Liver (tissue), 9 donors: Measurements from ENCODE around the gene OOSP1. TPM values are rescaled to one million over a fixed set of nuclear protein-coding genes. Genes with fewer than 3 reads are reported as not detected.

Source experiments
- DNase-seq: peaks from one replicate; pipeline ENCODE4 v3.0.0-alpha.2; 2017; ENCODE audit warnings: low spot score
- H3K27ac ChIP-seq, 2 donors: one replicate each; pipeline ENCODE4 v1.7.0; 2013; ENCODE audit warnings: inconsistent platforms in 2 of 2, low read length in 2 of 2, control low read depth in 1 of 2, low read depth in 1 of 2, mild to moderate bottlenecking in 1 of 2
- H3K27me3 ChIP-seq, 4 donors: one replicate each; pipeline versions ENCODE4 v1.6.1 to v1.7.0; 2013; ENCODE audit warnings: low read length in 3 of 4, inconsistent platforms in 1 of 4, mild to moderate bottlenecking in 1 of 4, moderate library complexity in 1 of 4; ENCODE audit not compliant: control insufficient read depth in 4 of 4, insufficient read depth in 4 of 4
- H3K36me3 ChIP-seq, 4 donors: one replicate each; pipeline versions ENCODE4 v1.6.1 to v1.7.0; 2013; ENCODE audit warnings: low read length in 3 of 4, mild to moderate bottlenecking in 3 of 4, low read depth in 1 of 4, moderate library complexity in 1 of 4; ENCODE audit not compliant: control insufficient read depth in 4 of 4, insufficient read depth in 3 of 4
- H3K4me1 ChIP-seq, 4 donors: one replicate each; pipeline versions ENCODE4 v1.6.1 to v1.7.0; 2013; ENCODE audit warnings: low read length in 3 of 4, mild to moderate bottlenecking in 3 of 4, moderate library complexity in 1 of 4; ENCODE audit not compliant: control insufficient read depth in 4 of 4, insufficient read depth in 4 of 4
- H3K4me3 ChIP-seq, 3 donors: one replicate each; pipeline versions ENCODE4 v1.6.1 to v1.7.0; 2013; ENCODE audit warnings: low read length in 3 of 3, control low read depth in 1 of 3, low read depth in 1 of 3, mild to moderate bottlenecking in 1 of 3
- H3K9ac ChIP-seq, 2 donors: one replicate each; pipeline ENCODE4 v1.7.0; 2013; ENCODE audit warnings: low read length in 2 of 2, mild to moderate bottlenecking in 2 of 2, moderate library complexity in 2 of 2, control low read depth in 1 of 2, low read depth in 1 of 2
- H3K9me3 ChIP-seq, 4 donors: one replicate each; pipeline versions ENCODE4 v1.6.1 to v1.7.0; 2013; ENCODE audit warnings: low read length in 3 of 4; ENCODE audit not compliant: control insufficient read depth in 4 of 4
- ATF3 ChIP-seq: IDR thresholded peaks from 2 replicates; pipeline ENCODE4 v1.6.1; 2016; ENCODE audit warnings: antibody characterized with exemption
- EGR1 ChIP-seq, 2 donors: IDR thresholded peaks; 2 replicates each; pipeline ENCODE4 v1.6.1; 2016 to 2018; ENCODE audit warnings: antibody characterized with exemption in 2 of 2, low read depth in 2 of 2
- FOXA1 ChIP-seq: IDR thresholded peaks from 2 replicates; pipeline ENCODE4 v1.6.1; 2016; ENCODE audit warnings: antibody characterized with exemption
- FOXA2 ChIP-seq: IDR thresholded peaks from 2 replicates; pipeline ENCODE4 v1.6.1; 2016; ENCODE audit warnings: antibody characterized with exemption
- GABPA ChIP-seq, 2 donors: IDR thresholded peaks in 1 of 2; conservative IDR thresholded peaks in 1 of 2; 2 replicates each; pipeline ENCODE4 v1.6.1; 2016; ENCODE audit warnings: antibody characterized with exemption in 2 of 2, mild to moderate bottlenecking in 1 of 2, moderate library complexity in 1 of 2
- HNF4G ChIP-seq: IDR thresholded peaks from 2 replicates; pipeline ENCODE4 v1.6.1; 2016; ENCODE audit warnings: antibody characterized with exemption
- JUND ChIP-seq, 2 donors: IDR thresholded peaks; 2 replicates each; pipeline ENCODE4 v1.6.1; 2016; ENCODE audit warnings: antibody characterized with exemption in 2 of 2
- MAX ChIP-seq: IDR thresholded peaks from 2 replicates; pipeline ENCODE4 v1.6.1; 2016; ENCODE audit warnings: antibody characterized with exemption
- NR2F2 ChIP-seq: IDR thresholded peaks from 2 replicates; pipeline ENCODE4 v1.6.1; 2016; ENCODE audit warnings: antibody characterized with exemption
- RAD21 ChIP-seq, 2 donors: IDR thresholded peaks; 2 replicates each; pipeline ENCODE4 v1.6.1; 2016; ENCODE audit warnings: antibody characterized with exemption in 2 of 2, mild to moderate bottlenecking in 2 of 2
- REST ChIP-seq: IDR thresholded peaks from 2 replicates; pipeline ENCODE4 v1.6.1; 2016; ENCODE audit warnings: antibody characterized with exemption, mild to moderate bottlenecking
- RXRA ChIP-seq, 2 donors: IDR thresholded peaks; 2 replicates each; pipeline ENCODE4 v1.6.1; 2017 to 2018; ENCODE audit warnings: antibody characterized with exemption in 2 of 2, mild to moderate bottlenecking in 1 of 2
- SP1 ChIP-seq: IDR thresholded peaks from 2 replicates; pipeline ENCODE4 v1.6.1; 2018; ENCODE audit warnings: antibody characterized with exemption, mild to moderate bottlenecking
- TAF1 ChIP-seq: conservative IDR thresholded peaks from 2 replicates; pipeline ENCODE4 v1.6.1; 2016; ENCODE audit warnings: antibody characterized with exemption, mild to moderate bottlenecking
- YY1 ChIP-seq: IDR thresholded peaks from 2 replicates; pipeline ENCODE4 v1.6.1; 2016; ENCODE audit warnings: antibody characterized with exemption, mild to moderate bottlenecking
- ZBTB33 ChIP-seq: IDR thresholded peaks from 2 replicates; pipeline ENCODE4 v1.6.1; 2016; ENCODE audit warnings: antibody characterized with exemption
- WGBS: extraction: QIAGEN DNeasy Blood & Tissue Kit; methylation state at CpG from one replicate; pipeline ENCODE4 v1.1.7; 2013; 5-methylcytosine and 5-hydroxymethylcytosine counted together
- polyA plus RNA-seq, 2 donors: library from polyadenylated mRNA; stranded (reverse) in 1 of 2; unstranded in 1 of 2; fragments of 200-250 nt in 1 of 2; fragments of >200 nt in 1 of 2; fragmentation: Nextera tagmentation in 1 of 2; extraction: Ambion mirVana in 1 of 2; gene quantifications; one replicate each; pipeline versions ENCODE4 v1.2.1 to v1.2.3, GENCODE V29; 2013 to 2015
- total RNA-seq, 2 donors: library from RNA; depleted of rRNA; stranded (reverse); fragments of >200 nt; gene quantifications; one replicate each; pipeline ENCODE4 v1.2.3, GENCODE V29; 2014
- donor health status: healthy.
- donor health status: healthy.
- donor health status: healthy.
- donor health status: healthy.
- donor health status: healthy.

Gene OOSP1
- total and polyA plus RNA-seq, 4 donors: not detected

DNA sequence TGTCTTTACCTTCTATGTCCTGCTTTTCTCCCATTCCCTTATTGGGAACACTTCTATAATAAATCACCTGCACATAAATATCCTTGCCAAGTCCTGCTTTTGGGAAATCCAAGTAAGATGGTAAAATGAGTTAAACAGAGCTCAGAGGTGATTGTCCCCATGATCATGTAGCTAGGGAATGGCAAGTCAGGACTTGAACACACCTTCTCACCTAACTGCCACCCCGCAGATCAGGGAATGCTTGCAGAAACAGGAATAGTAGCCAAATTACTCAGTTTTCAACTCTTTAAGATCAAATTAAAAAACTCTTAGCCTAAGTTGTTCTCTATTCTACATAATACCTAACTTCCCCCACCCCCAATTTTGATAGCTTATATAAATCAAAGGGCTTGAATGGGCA is 43.6 kb upstream of the OOSP1 start:
- TF ChIP-seq ZBTB33: no peak
- TF ChIP-seq REST: no peak
- no peak for TF ChIP-seq TAF1
- TF ChIP-seq FOXA2: no peak
- no peak for TF ChIP-seq RAD21 (IDR thresholded peaks at IDR 0.05)
- TF ChIP-seq MAX: no peak
- TF ChIP-seq EGR1 (IDR thresholded peaks at IDR 0.05; ENCODE audit: low read depth in 2 of 2): no peak
- TF ChIP-seq HNF4G: no peak
- TF ChIP-seq ATF3: no peak
- TF ChIP-seq NR2F2: no peak
- TF ChIP-seq YY1: no peak
- no peak for TF ChIP-seq JUND (IDR thresholded peaks at IDR 0.05)
- no peak for TF ChIP-seq GABPA (IDR thresholded peaks at IDR 0.05 in 1 of 2, conservative IDR thresholded peaks at IDR 0.05 in 1 of 2)
- no peak for TF ChIP-seq SP1
- H3K27ac ChIP-seq: no peak overlapping the region

GRCh38 chr11:59898046-59898445 is 40.2 kb upstream of the OOSP1 start:
- WGBS: 95% methylated on average over 31 of the region's 31 CpGs
- no peak for DNase-seq
- Histone ChIP-seq H3K9ac (no peak overlapping the region), H3K4me3 (no peak overlapping the region), H3K9me3 (peaks cover 0 to 7% (median 0%) of the 10 kb centered on the region in 4 donors), H3K27ac (no peak overlapping the region), H3K4me1 (no peaks in the 10 kb centered on the region), H3K36me3 (no peaks in the 10 kb centered on the region), H3K27me3 (no peaks in the 10 kb centered on the region)
- TF ChIP-seq FOXA2: no peak
- TF ChIP-seq ZBTB33: no peak
- no peak for TF ChIP-seq RXRA (IDR thresholded peaks at IDR 0.05)
- TF ChIP-seq RAD21 (IDR thresholded peaks at IDR 0.05): no peak
- TF ChIP-seq EGR1 (IDR thresholded peaks at IDR 0.05; ENCODE audit: low read depth in 2 of 2): no peak
- TF ChIP-seq FOXA1: no peak
- TF ChIP-seq JUND (IDR thresholded peaks at IDR 0.05): no peak
- TF ChIP-seq SP1: no peak
- TF ChIP-seq YY1: no peak
- TF ChIP-seq NR2F2: no peak

More for the DNA sequence above, 43.6 kb upstream of the OOSP1 start:
- H3K4me3 ChIP-seq: no peak overlapping the region
- no peaks in the 10 kb centered on the region for H3K36me3 ChIP-seq
- H3K9me3 ChIP-seq: peaks cover 0 to 6% (median under 1%) of the 10 kb centered on the region in 4 donors
- peaks cover 0 to 3% (median 0%) of the 10 kb centered on the region in 4 donors for H3K27me3 ChIP-seq
- no peak for DNase-seq
- 97% methylated on average over 1 of the region's 1 CpG for WGBS
- H3K9ac ChIP-seq: no peak overlapping the region
- H3K4me1 ChIP-seq: no peaks in the 10 kb centered on the region
